Measurements from ENCODE around the gene KLF15.

KLF15 gene

DNA sequence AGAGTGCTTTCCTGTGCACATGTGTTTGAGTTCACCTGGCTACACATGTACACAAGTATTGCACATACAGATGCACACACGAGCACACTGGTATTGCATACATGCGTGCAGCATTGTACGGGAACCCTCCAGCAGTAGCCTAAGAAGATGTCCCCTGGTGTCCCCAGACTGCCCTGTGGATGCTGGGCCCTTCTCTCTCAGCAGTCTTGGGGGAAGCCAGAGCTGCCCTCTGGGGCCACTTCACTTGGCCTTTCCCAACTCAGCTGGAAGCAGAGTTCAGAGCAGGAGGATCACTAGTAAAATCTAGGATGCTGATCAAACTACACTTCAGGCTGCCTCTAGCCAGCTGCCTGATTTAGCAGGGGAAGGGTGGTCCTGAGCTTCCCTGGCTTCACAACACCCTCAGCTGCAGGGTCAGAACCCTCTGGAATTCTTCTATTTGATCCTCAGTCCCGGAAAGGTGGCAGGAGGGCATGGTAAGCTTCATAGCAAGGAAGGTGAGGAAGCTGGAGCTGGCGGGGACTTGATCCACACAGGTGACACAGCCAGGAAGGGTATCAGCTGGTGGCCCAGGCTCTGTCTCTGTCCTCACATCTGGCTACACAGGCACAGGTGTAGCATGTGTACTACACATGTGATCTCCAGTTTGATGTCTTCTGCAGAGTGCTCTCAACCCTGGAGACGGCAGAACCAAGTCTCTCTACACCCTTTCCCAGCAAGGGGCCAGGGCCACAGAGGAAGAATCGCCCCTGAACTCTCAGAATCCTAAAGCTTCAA is 36.5 kb downstream of the KLF15 start:
- Histone ChIP-seq H3K27me3 (ENCODE audit: control insufficient read depth, low read length) (no peaks in the 10 kb centered on the region; the same call in 1 of the 2 replicates), H3K27ac (ENCODE audit: low read depth, low read length) (no peak overlapping the region), H3K79me2 (ENCODE audit: control insufficient read depth, low read length) (no peaks in the 10 kb centered on the region), H3K4me1 (ENCODE audit: control insufficient read depth, low read length) (no peaks in the 10 kb centered on the region), H3K9me2 (replicated peaks; ENCODE audit: control insufficient read depth, low read length) (no peaks in the 10 kb centered on the region), H3F3A (ENCODE audit: control insufficient read depth, insufficient read depth) (no peaks in the 10 kb centered on the region), H3K4me3 (ENCODE audit: low read length) (no peak overlapping the region), H3K9me3 (ENCODE audit: control insufficient read depth, insufficient read depth, low read length) (no peaks in the 10 kb centered on the region), H3K36me3 (ENCODE audit: control insufficient read depth, low read length) (no peaks in the 10 kb centered on the region), H3K4me2 (ENCODE audit: low read length) (no peak overlapping the region), H4K20me1 (ENCODE audit: control insufficient read depth, insufficient read depth, low read depth, low read length) (no peaks in the 10 kb centered on the region)
- TF ChIP-seq, protein P1, sequence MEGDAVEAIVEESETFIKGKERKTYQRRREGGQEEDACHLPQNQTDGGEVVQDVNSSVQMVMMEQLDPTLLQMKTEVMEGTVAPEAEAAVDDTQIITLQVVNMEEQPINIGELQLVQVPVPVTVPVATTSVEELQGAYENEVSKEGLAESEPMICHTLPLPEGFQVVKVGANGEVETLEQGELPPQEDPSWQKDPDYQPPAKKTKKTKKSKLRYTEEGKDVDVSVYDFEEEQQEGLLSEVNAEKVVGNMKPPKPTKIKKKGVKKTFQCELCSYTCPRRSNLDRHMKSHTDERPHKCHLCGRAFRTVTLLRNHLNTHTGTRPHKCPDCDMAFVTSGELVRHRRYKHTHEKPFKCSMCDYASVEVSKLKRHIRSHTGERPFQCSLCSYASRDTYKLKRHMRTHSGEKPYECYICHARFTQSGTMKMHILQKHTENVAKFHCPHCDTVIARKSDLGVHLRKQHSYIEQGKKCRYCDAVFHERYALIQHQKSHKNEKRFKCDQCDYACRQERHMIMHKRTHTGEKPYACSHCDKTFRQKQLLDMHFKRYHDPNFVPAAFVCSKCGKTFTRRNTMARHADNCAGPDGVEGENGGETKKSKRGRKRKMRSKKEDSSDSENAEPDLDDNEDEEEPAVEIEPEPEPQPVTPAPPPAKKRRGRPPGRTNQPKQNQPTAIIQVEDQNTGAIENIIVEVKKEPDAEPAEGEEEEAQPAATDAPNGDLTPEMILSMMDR (IDR thresholded peaks at IDR 0.05; ENCODE audit: low read depth, low read length, poor library complexity, severe bottlenecking) = no peak
- no peak for TF ChIP-seq EZH2phosphoT487 (IDR thresholded peaks at IDR 0.05; ENCODE audit: borderline replicate concordance, low read length)

DNA sequence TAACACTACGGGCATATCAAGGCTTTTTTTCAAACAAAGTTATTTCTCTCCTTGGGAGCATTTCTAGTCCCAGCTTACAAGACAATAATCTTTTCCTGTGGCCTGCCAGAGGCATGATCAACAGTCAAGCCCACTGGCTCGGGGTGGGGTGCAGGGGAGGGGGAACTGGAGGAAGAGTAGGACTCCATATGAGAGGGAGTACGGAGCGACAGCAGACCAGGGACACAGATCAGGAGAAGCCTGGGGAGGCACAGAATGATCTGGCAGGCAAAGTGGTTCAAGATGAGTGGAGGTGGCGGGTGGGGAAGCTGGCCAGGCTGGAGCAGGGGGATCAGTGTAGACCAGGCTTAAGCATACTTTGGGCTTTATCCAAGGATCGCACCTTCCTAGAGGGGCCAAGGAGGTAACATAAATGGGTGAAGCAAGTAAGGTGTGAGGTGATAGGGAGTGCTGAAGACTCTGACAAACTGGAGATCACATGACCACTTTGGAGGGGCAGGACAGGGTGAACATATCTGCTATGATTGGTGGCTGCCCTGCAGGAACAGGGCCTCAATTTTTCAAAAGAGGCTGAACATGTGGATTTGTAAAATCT is 37.4 kb downstream of the KLF15 start:
- H3K27ac ChIP-seq (ENCODE audit: low read depth, low read length) = no peak overlapping the region
- H4K20me1 ChIP-seq (ENCODE audit: control insufficient read depth, insufficient read depth, low read depth, low read length) = no peaks in the 10 kb centered on the region
- no peaks in the 10 kb centered on the region for H3K36me3 ChIP-seq (ENCODE audit: control insufficient read depth, low read length)
- no peak overlapping the region for H3K4me2 ChIP-seq (ENCODE audit: low read length)
- TF ChIP-seq, protein P1 (IDR thresholded peaks at IDR 0.05; ENCODE audit: low read depth, low read length, poor library complexity, severe bottlenecking) = no peak
- TF ChIP-seq EZH2phosphoT487 (IDR thresholded peaks at IDR 0.05; ENCODE audit: borderline replicate concordance, low read length) = no peak
- H3K9me2 ChIP-seq (replicated peaks; ENCODE audit: control insufficient read depth, low read length) = no peaks in the 10 kb centered on the region
- H3K4me3 ChIP-seq (ENCODE audit: low read length) = no peak overlapping the region
- no peaks in the 10 kb centered on the region for H3K9me3 ChIP-seq (ENCODE audit: control insufficient read depth, insufficient read depth, low read length)
- no peaks in the 10 kb centered on the region for H3K4me1 ChIP-seq (ENCODE audit: control insufficient read depth, low read length)
- no peaks in the 10 kb centered on the region for H3K79me2 ChIP-seq (ENCODE audit: control insufficient read depth, low read length)
- no peaks in the 10 kb centered on the region; the same call in 1 of the 2 replicates for H3K27me3 ChIP-seq (ENCODE audit: control insufficient read depth, low read length)
- H3F3A ChIP-seq (ENCODE audit: control insufficient read depth, insufficient read depth) = no peaks in the 10 kb centered on the region

GRCh38 chr3:126317029-126317996 is 39.9 kb downstream of the KLF15 start:
- no peak overlapping the region for H3K4me2 ChIP-seq (ENCODE audit: low read length)
- no peaks in the 10 kb centered on the region for H3K36me3 ChIP-seq (ENCODE audit: control insufficient read depth, low read length)
- H3K4me1 ChIP-seq (ENCODE audit: control insufficient read depth, low read length) = peaks cover 9% of the 10 kb centered on the region
- no peak overlapping the region for H3K4me3 ChIP-seq (ENCODE audit: low read length)
- H3K79me2 ChIP-seq (ENCODE audit: control insufficient read depth, low read length) = no peaks in the 10 kb centered on the region
- TF ChIP-seq, protein P1 (IDR thresholded peaks at IDR 0.05; ENCODE audit: low read depth, low read length, poor library complexity, severe bottlenecking) = no peak
- no peak for TF ChIP-seq EZH2phosphoT487 (IDR thresholded peaks at IDR 0.05; ENCODE audit: borderline replicate concordance, low read length)
- H4K20me1 ChIP-seq (ENCODE audit: control insufficient read depth, insufficient read depth, low read depth, low read length) = no peaks in the 10 kb centered on the region
- H3K9me2 ChIP-seq (replicated peaks; ENCODE audit: control insufficient read depth, low read length) = no peaks in the 10 kb centered on the region
- no peaks in the 10 kb centered on the region for H3F3A ChIP-seq (ENCODE audit: control insufficient read depth, insufficient read depth)
- no peaks in the 10 kb centered on the region for H3K9me3 ChIP-seq (ENCODE audit: control insufficient read depth, insufficient read depth, low read length)
- no peaks in the 10 kb centered on the region; the same call in 1 of the 2 replicates for H3K27me3 ChIP-seq (ENCODE audit: control insufficient read depth, low read length)
- no peak overlapping the region for H3K27ac ChIP-seq (ENCODE audit: low read depth, low read length)
